Measurements from ENCODE around the gene PRKCE.
A peak's percentile ranks its signal among the peaks of the same experiment; 100 is the strongest.

PRKCE gene

GRCh38 chr2:45932278-45932975 lies 281.0 kb downstream of the PRKCE start:
- TF ChIP-seq CTCF (conservative IDR thresholded peaks at IDR 0.05; ENCODE audit: low read depth, low read length): no peak
- DNase-seq (ENCODE audit: low read depth): no peak

DNA sequence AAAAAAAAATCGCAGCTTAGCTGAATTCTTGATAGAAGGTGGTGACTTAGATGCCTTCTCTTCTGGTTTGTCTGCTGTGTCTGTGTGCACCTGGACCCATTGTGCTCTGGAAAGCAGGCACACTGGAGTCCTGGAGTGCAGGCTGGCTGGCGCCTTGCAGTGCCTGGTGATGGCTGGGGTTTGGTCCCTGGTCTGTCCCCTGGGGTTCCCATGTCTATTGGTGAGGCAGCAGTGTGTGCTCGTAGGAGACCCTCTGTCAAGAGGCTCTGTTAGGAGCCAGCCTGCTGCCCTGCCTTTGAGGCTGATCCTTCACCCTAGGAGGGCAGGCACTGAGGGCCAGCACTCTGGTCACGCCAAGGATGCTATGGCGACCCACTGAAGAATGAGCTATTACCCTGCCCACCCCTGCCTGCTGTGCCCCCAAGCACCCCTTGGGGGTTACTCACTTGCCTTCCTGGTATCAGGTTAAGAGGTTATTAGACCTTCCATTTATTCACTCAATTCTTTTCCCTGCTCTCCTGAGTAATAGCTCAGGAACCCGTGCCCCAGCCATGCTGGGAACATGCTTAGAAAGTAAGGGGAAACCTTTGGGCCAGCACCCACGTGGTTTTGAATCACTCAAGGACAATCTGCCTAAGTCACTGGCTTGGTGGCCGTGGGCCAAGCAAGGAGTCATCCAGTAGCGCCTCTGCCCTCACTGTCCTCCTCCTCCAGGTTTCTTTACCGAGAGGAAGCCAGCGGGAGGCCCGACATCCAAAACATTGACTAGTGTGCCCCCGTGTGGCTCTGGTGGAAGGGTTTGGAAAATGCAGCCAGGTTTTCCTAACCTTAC lies 284.5 kb downstream of the PRKCE start:
- no peak overlapping the region for H3K4me3 ChIP-seq (ENCODE audit: low read length)
- DNase-seq (ENCODE audit: low read depth): peak; percentile 83
- peak; percentile 79 for TF ChIP-seq CTCF (conservative IDR thresholded peaks at IDR 0.05; ENCODE audit: low read depth, low read length)

More at GRCh38 chr2:45932278-45932975, 281.0 kb downstream of the PRKCE start:
- H3K4me3 ChIP-seq (ENCODE audit: low read length): no peak overlapping the region

- no peak overlapping the region for H3K4me3 ChIP-seq (ENCODE audit: low read length)
- no peak for TF ChIP-seq CTCF (conservative IDR thresholded peaks at IDR 0.05; ENCODE audit: low read depth, low read length)
- DNase-seq (ENCODE audit: low read depth): no peak
Observed at GRCh38 chr2:45936623-45936979, 285.1 kb downstream of the PRKCE start.

DNA sequence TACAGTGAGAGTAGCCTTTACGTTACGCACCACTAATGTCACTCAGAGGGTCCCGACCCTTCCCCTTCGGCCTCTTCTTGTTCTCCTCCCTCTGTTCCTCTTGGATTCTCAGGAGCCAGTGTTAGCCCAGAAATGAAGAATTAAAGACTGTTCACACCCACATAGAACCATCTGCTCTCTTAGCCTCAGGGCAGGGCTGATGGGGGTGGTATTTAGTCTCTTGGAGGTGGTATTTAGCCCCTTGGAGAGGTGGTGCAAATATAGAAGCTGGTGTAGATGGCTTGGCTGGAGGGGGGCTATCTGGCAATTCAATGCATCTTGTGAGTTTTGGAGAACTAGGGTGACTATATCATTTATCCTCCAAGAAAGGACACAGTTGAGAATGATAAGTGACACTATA lies 286.5 kb downstream of the PRKCE start:
- no peak for TF ChIP-seq CTCF (conservative IDR thresholded peaks at IDR 0.05; ENCODE audit: low read depth, low read length)
- no peak for DNase-seq (ENCODE audit: low read depth)
- H3K4me3 ChIP-seq (ENCODE audit: low read length): no peak overlapping the region

DNA sequence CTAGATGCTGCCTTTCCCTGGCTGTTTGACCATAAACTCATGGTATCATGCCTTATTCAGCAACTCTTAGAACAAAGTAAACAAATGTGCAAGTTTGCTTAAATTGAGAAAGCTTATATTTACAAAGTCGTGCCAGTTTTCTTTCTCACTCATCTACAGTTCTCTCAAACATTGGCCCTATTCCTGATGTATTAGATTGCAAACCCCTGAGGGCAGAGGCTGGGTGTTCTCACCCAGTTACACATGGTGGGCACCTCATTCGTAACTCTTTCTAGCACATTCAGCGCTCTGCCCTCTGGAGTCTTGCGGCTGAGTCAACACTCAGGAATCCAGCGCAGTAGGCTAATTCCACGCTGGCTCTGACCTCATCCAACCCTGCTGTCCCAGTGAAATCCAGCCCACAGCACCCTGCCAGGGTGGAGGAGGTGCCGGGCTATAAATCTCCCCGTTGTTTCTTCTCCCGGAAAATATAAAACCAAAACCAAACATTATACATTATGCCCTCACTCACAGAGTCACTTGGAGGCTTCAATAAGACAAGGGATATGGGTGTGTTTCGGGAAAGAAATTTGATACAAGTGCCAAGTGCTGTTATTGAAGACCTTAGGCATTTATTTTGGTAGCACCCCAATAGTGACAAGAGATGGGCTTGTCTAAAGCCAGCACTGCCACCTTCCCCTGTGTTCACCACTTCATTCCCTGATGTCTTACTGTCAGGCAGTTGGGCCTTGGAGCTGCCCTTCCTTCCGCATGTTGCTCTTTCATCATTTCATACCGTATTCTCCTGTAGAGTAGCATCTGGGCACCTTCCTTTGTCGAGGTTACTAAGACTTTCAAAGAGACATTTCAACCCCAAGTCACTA lies 287.4 kb downstream of the PRKCE start:
- no peak overlapping the region for H3K4me3 ChIP-seq (ENCODE audit: low read length)
- TF ChIP-seq CTCF (conservative IDR thresholded peaks at IDR 0.05; ENCODE audit: low read depth, low read length): no peak
- peak; percentile 91 for DNase-seq (ENCODE audit: low read depth)

GRCh38 chr2:45941531-45942236 lies 290.2 kb downstream of the PRKCE start:
- DNase-seq (ENCODE audit: low read depth): no peak
- H3K4me3 ChIP-seq (ENCODE audit: low read length): no peak overlapping the region
- TF ChIP-seq CTCF (conservative IDR thresholded peaks at IDR 0.05; ENCODE audit: low read depth, low read length): no peak
